OCI-LY3 (cell line): ENCODE results near the gene PTPRD.

Source experiments
- EZH2phosphoT487 ChIP-seq: fragments of 200-600 bp; shearing (Covaris generic); IDR thresholded peaks from 2 replicates; pipeline ENCODE4 v1.6.1; 2018; ENCODE audit warnings: antibody characterized with exemption, mixed run types, low read depth
- TF ChIP-seq, protein P1 (sequence below): fragments of 200-600, 300-600 bp; sonication (generic); IDR thresholded peaks from 2 replicates; pipeline ENCODE4 v1.5.1; 2014; ENCODE audit warnings: antibody characterized with exemption, low read length, low read depth

DNA sequence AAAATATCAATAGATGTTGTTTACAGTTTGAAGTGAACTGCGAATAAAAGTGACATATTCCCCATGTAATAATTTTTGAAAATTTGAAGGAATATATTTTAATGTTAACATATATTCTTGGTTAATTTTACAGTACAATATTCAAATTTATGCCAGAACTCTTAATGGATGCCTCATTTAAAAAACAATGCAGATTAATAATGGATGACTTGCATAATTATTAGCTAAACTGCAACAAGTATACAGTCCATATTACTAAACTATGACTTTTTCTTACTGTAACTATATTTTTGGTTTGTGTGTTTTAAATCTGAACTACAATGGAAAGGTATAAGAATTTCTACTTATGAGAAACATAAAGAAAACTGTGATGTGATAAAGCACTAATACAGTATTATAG, 1390.1 kb downstream of the PTPRD start:
- no peak for TF ChIP-seq EZH2phosphoT487
- TF ChIP-seq, protein P1, sequence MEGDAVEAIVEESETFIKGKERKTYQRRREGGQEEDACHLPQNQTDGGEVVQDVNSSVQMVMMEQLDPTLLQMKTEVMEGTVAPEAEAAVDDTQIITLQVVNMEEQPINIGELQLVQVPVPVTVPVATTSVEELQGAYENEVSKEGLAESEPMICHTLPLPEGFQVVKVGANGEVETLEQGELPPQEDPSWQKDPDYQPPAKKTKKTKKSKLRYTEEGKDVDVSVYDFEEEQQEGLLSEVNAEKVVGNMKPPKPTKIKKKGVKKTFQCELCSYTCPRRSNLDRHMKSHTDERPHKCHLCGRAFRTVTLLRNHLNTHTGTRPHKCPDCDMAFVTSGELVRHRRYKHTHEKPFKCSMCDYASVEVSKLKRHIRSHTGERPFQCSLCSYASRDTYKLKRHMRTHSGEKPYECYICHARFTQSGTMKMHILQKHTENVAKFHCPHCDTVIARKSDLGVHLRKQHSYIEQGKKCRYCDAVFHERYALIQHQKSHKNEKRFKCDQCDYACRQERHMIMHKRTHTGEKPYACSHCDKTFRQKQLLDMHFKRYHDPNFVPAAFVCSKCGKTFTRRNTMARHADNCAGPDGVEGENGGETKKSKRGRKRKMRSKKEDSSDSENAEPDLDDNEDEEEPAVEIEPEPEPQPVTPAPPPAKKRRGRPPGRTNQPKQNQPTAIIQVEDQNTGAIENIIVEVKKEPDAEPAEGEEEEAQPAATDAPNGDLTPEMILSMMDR = no peak
